Upper lobe of left lung (tissue), 6 donors: ENCODE results near the gene FREM1. TPM values are rescaled to one million over a fixed set of nuclear protein-coding genes. Genes with fewer than 3 reads are reported as not detected.

Experiments
- ATAC-seq, 2 donors: fragments of 200-7000 bp; cut with Tn5 transposase; one replicate each; pipeline ENCODE4 v1.9.1; 2022; ENCODE audit warnings: mild to moderate bottlenecking in 2 of 2, moderate library complexity in 2 of 2; ENCODE audit not compliant: low FRiP score in 2 of 2
- DNase-seq, 2 donors: peaks; one replicate each; pipeline ENCODE4 v3.0.0-alpha.2; 2019 to 2020
- H3K27ac ChIP-seq, 4 donors: fragments of 200-600 bp; sonication (generic); one replicate each; pipeline ENCODE4 v1.5.1; 2016 to 2019
- H3K27me3 ChIP-seq, 4 donors: fragments of 200-600 bp; sonication (generic); one replicate each; pipeline ENCODE4 v1.5.1; 2017 to 2019
- H3K36me3 ChIP-seq, 4 donors: fragments of 200-600 bp; sonication (generic); one replicate each; pipeline ENCODE4 v1.5.1; 2016 to 2019
- H3K4me1 ChIP-seq, 4 donors: fragments of 200-600 bp; sonication (generic); one replicate each; pipeline ENCODE4 v1.5.1; 2018 to 2019
- H3K4me3 ChIP-seq, 4 donors: fragments of 200-600 bp; sonication (generic); one replicate each; pipeline ENCODE4 v1.5.1; 2017 to 2019; ENCODE audit warnings: mild to moderate bottlenecking in 2 of 4, moderate library complexity in 1 of 4
- H3K9me3 ChIP-seq, 4 donors: fragments of 200-600 bp; sonication (generic); one replicate each; pipeline ENCODE4 v1.5.1; 2018 to 2019
- CTCF ChIP-seq, 6 experiments: fragments of 450-650 bp in 4 of 6; fragments of 200-600 bp in 2 of 6; sonication (generic) in 2 of 6; IDR thresholded peaks; one replicate each; pipeline ENCODE4 v1.5.1; 2016 to 2019; ENCODE audit warnings: antibody characterized with exemption in 6 of 6
- EP300 ChIP-seq, 4 donors: sonication (generic); formaldehyde crosslinking; IDR thresholded peaks; one replicate each; pipeline ENCODE4 v1.5.1; 2017; ENCODE audit warnings: antibody characterized with exemption in 4 of 4, control low read depth in 2 of 4
- POLR2A ChIP-seq, 4 donors: fragments of 450-650 bp; IDR thresholded peaks; one replicate each; pipeline ENCODE4 v1.5.1; 2016 to 2017; ENCODE audit warnings: antibody characterized with exemption in 4 of 4, mild to moderate bottlenecking in 2 of 4
- POLR2AphosphoS5 ChIP-seq, 2 donors: sonication (generic); formaldehyde crosslinking; IDR thresholded peaks; one replicate each; pipeline ENCODE4 v1.5.1; 2017; ENCODE audit warnings: antibody characterized with exemption in 2 of 2
- WGBS, 2 donors: methylation state at CpG; one replicate each; pipeline ENCODE4 v1.1.5; 2017 to 2018; 5-methylcytosine and 5-hydroxymethylcytosine counted together
- total RNA-seq, 6 donors: library from RNA; depleted of rRNA in 4 of 6; stranded (reverse); fragments of >200 nt in 4 of 6; gene quantifications; one replicate each; pipeline versions ENCODE4 v1.1.0 to v1.2.1, GENCODE V29; 2016 to 2021
- donor health status: DM: no; HTN: no; CAD: no; lungs with moderate emphysema.
- donor health status: DM: no; HTN: yes; CAD: no; lungs with severe emphysema.

FREM1 gene
- total RNA-seq, 6 donors from 2014 or later = 1.1 to 6.3 (median 2.8) TPM

- 91 to 100% methylated on average over 1 of the region's 1 CpG for WGBS, 2 donors
- TF ChIP-seq EP300 (IDR thresholded peaks at IDR 0.05) (no peak), POLR2AphosphoS5 (IDR thresholded peaks at IDR 0.05) (no peak)
Observed at GRCh38 chr9:14731294-14731981, 178.8 kb downstream of the FREM1 start.

GRCh38 chr9:14730461-14730898, 179.7 kb downstream of the FREM1 start:
- TF ChIP-seq POLR2AphosphoS5 (IDR thresholded peaks at IDR 0.05) (no peak), EP300 (IDR thresholded peaks at IDR 0.05) (no peak), POLR2A (IDR thresholded peaks at IDR 0.05) (no peak), CTCF (IDR thresholded peaks at IDR 0.05) (no peak)
- Histone ChIP-seq H3K4me3 (no peak overlapping the region), H3K27me3 (no peaks in the 10 kb centered on the region), H3K36me3 (no peaks in the 10 kb centered on the region), H3K4me1 (no peaks in the 10 kb centered on the region), H3K27ac (no peak overlapping the region), H3K9me3 (no peaks in the 10 kb centered on the region)
- WGBS, 2 donors = 87 to 100% methylated on average over 2 of the region's 2 CpGs
- DNase-seq (no peak), ATAC-seq (no peak)

More at GRCh38 chr9:14731294-14731981, 178.8 kb downstream of the FREM1 start:
- ATAC-seq (no peak), DNase-seq (no peak)
- H3K9me3 ChIP-seq = no peaks in the 10 kb centered on the region
- H3K36me3 ChIP-seq = no peaks in the 10 kb centered on the region
- H3K4me3 ChIP-seq = no peak overlapping the region
- H3K27ac ChIP-seq = no peak overlapping the region
- H3K4me1 ChIP-seq = no peaks in the 10 kb centered on the region
- H3K27me3 ChIP-seq = no peaks in the 10 kb centered on the region

- DNase-seq = no peak
- Histone ChIP-seq H3K4me1 (no peaks in the 10 kb centered on the region), H3K27ac (no peak overlapping the region), H3K9me3 (no peaks in the 10 kb centered on the region), H3K4me3 (no peak overlapping the region), H3K36me3 (no peaks in the 10 kb centered on the region), H3K27me3 (no peaks in the 10 kb centered on the region)
- WGBS, 2 donors = 55 to 56% methylated on average over 4 of the region's 4 CpGs
- TF ChIP-seq POLR2A (IDR thresholded peaks at IDR 0.05) (no peak), EP300 (IDR thresholded peaks at IDR 0.05) (no peak), POLR2AphosphoS5 (IDR thresholded peaks at IDR 0.05) (no peak), CTCF (IDR thresholded peaks at IDR 0.05) (no peak)
- ATAC-seq = no peak
Observed at GRCh38 chr9:14723301-14723700, 186.9 kb downstream of the FREM1 start.

GRCh38 chr9:14722391-14723035, 187.7 kb downstream of the FREM1 start, which contains the start of gene CER1:
TSS of gene CER1 (minus strand) at chr9:14722733. CDS start at chr9:14722672, 61 bp downstream.
- Histone ChIP-seq H3K4me3 (no peak within 1 kb of the TSS), H3K27me3 (no peaks in the 10 kb centered on the region), H3K36me3 (no peaks in the 10 kb centered on the region), H3K9me3 (no peaks in the 10 kb centered on the region), H3K4me1 (no peaks in the 10 kb centered on the region), H3K27ac (no peak within 1 kb of the TSS)
- TF ChIP-seq POLR2AphosphoS5 (IDR thresholded peaks at IDR 0.05) (no peak), POLR2A (IDR thresholded peaks at IDR 0.05) (no peak), EP300 (IDR thresholded peaks at IDR 0.05) (no peak)
- DNase-seq (no peak), ATAC-seq (no peak)
- 63 to 67% methylated on average over 6 to 7 of the region's 7 CpGs for WGBS, 2 donors

GRCh38 chr9:14719231-14719923, 190.9 kb downstream of the FREM1 start:
- ATAC-seq = no peak
- H3K4me3 ChIP-seq = no peak overlapping the region
- DNase-seq = no peak
- 71 to 72% methylated on average over 8 of the region's 8 CpGs for WGBS, 2 donors
- no peaks in the 10 kb centered on the region for H3K36me3 ChIP-seq
- no peak for TF ChIP-seq CTCF (IDR thresholded peaks at IDR 0.05)
- TF ChIP-seq EP300 (IDR thresholded peaks at IDR 0.05) = no peak
- TF ChIP-seq POLR2AphosphoS5 (IDR thresholded peaks at IDR 0.05) = no peak
- TF ChIP-seq POLR2A (IDR thresholded peaks at IDR 0.05) = no peak
- no peaks in the 10 kb centered on the region for H3K4me1 ChIP-seq
- no peaks in the 10 kb centered on the region for H3K9me3 ChIP-seq
- H3K27me3 ChIP-seq = no peaks in the 10 kb centered on the region
- no peak overlapping the region for H3K27ac ChIP-seq
